C4-2B (cell line): ENCODE results near the gene TCHH.

ENCODE experiments used
- CTCF ChIP-seq: fragments of 450-650 bp; conservative IDR thresholded peaks from 2 replicates; pipeline ENCODE4 v1.5.1; 2017; ENCODE audit warnings: mild to moderate bottlenecking
- ZFX ChIP-seq: fragments of 450-650 bp; IDR thresholded peaks from 2 replicates; pipeline ENCODE4 v1.6.1; 2017

- TF ChIP-seq CTCF (no peak), ZFX (no peak)
These were observed 26.1 kb downstream of the TCHH start, which contains the start of gene TCHHL1 for GRCh38 chr1:152089014-152089674.
